Parathyroid adenoma (tissue), 2 donors: ENCODE measurements around the gene SCN1B.

Experiments used
- H2AFZ ChIP-seq: fragments of 300-600 bp; sonication (generic); one replicate; pipeline ENCODE4 v1.7.0; 2017; ENCODE audit warnings: antibody characterized with exemption, mild to moderate bottlenecking
- H3K27ac ChIP-seq: fragments of 300-600 bp; sonication (generic); one replicate; pipeline ENCODE4 v1.7.0; 2017
- H3K27me3 ChIP-seq: fragments of 300-600 bp; sonication (generic); one replicate; pipeline ENCODE4 v1.7.0; 2017; ENCODE audit warnings: low read length; ENCODE audit not compliant: control insufficient read depth, insufficient read depth
- H3K36me3 ChIP-seq: fragments of 300-600 bp; sonication (generic); one replicate; pipeline ENCODE4 v1.7.0; 2017; ENCODE audit warnings: low read length; ENCODE audit not compliant: control insufficient read depth, insufficient read depth
- H3K4me1 ChIP-seq: fragments of 300-600 bp; sonication (generic); one replicate; pipeline ENCODE4 v1.7.0; 2017; ENCODE audit warnings: control low read depth
- H3K4me2 ChIP-seq: fragments of 300-600 bp; sonication (generic); one replicate; pipeline ENCODE4 v1.7.0; 2017; ENCODE audit warnings: low read length
- H3K4me3 ChIP-seq: fragments of 300-600 bp; sonication (generic); one replicate; pipeline ENCODE4 v1.7.0; 2017; ENCODE audit warnings: low read depth, low read length
- H3K79me2 ChIP-seq: fragments of 300-600 bp; sonication (generic); one replicate; pipeline ENCODE4 v1.7.0; 2017; ENCODE audit warnings: control low read depth
- H3K9ac ChIP-seq: fragments of 300-600 bp; sonication (generic); one replicate; pipeline ENCODE4 v1.7.0; 2017; ENCODE audit warnings: mild to moderate bottlenecking
- H3K9me3 ChIP-seq: fragments of 300-600 bp; sonication (generic); one replicate; pipeline ENCODE4 v1.7.0; 2017; ENCODE audit warnings: low read length; ENCODE audit not compliant: control insufficient read depth
- CTCF ChIP-seq: fragments of 300-600 bp; sonication (generic); IDR thresholded peaks from one replicate; pipeline ENCODE4 v1.7.0; 2017; ENCODE audit warnings: antibody characterized with exemption, mild to moderate bottlenecking
- donor health status: primary hyperparathyroidism.

SCN1B gene

GRCh38 chr19:35077411-35078223 lies 47.3 kb downstream of the SCN1B start:
- H3K4me3 ChIP-seq = no peak overlapping the region
- no peaks in the 10 kb centered on the region for H3K36me3 ChIP-seq
- no peak overlapping the region for H3K9ac ChIP-seq
- H3K79me2 ChIP-seq = no peaks in the 10 kb centered on the region
- no peak overlapping the region for H3K27ac ChIP-seq
- no peaks in the 10 kb centered on the region for H3K9me3 ChIP-seq
- no peak overlapping the region for H2AFZ ChIP-seq
- H3K4me1 ChIP-seq = no peaks in the 10 kb centered on the region
- no peak for TF ChIP-seq CTCF
- H3K4me2 ChIP-seq = no peak overlapping the region
- no peaks in the 10 kb centered on the region for H3K27me3 ChIP-seq

DNA sequence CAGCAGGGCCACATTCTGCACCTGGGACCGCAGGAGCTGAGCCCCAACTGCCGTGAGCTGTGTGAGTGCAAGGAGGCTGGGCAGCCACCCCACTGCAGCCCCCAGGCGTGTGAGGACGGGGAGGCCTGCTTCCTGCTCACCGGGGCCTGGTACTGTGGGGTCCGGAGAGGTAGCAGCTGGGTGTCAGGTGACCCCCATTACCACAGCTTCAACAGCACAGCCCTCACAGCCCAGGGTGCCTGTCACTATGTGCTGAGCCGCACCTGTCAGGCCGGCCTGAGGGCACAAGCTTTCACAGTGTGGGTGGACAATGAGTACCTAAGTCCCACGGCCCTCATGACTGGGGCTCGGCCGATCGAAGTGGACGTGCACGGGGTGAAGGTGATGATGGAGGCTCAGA lies 49.6 kb downstream of the SCN1B start:
- H2AFZ ChIP-seq = no peak overlapping the region
- no peak for TF ChIP-seq CTCF
- no peaks in the 10 kb centered on the region for H3K27me3 ChIP-seq
- H3K4me1 ChIP-seq = no peaks in the 10 kb centered on the region
- H3K27ac ChIP-seq = no peak overlapping the region
- no peak overlapping the region for H3K4me2 ChIP-seq
- no peaks in the 10 kb centered on the region for H3K36me3 ChIP-seq
- no peaks in the 10 kb centered on the region for H3K9me3 ChIP-seq
- H3K4me3 ChIP-seq = no peak overlapping the region
- H3K9ac ChIP-seq = no peak overlapping the region
- H3K79me2 ChIP-seq = no peaks in the 10 kb centered on the region

DNA sequence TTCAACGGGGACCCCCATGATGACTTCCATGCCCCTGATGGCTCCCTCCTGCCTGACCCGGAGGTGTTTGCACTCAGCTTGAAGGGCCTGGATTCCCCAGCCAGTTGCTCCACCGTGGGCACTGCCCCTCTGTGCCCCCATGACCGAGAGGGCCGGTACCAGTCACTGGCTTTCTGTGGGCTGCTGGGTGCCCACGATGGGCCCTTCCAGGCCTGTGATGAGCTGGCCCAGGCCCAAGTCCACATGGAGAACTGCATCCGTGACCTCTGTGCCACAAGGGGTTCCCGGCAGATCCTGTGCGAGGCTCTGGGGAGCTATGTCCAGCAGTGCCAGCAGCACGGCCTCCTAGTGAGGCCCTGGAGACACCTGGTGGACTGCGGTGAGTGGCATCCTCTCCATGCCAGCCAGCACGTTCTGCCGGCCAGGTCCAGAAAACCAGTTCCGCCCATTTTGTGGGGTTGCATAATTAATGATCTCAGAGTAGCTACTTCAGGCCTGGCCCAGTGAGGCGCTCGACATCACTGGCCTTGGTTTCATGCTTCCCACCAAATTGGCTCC lies 50.4 kb downstream of the SCN1B start:
- H2AFZ ChIP-seq = no peak overlapping the region
- H3K4me2 ChIP-seq = no peak overlapping the region
- H3K27me3 ChIP-seq = no peaks in the 10 kb centered on the region
- H3K79me2 ChIP-seq = no peaks in the 10 kb centered on the region
- no peak overlapping the region for H3K27ac ChIP-seq
- H3K9ac ChIP-seq = no peak overlapping the region
- no peaks in the 10 kb centered on the region for H3K9me3 ChIP-seq
- no peaks in the 10 kb centered on the region for H3K4me1 ChIP-seq
- no peaks in the 10 kb centered on the region for H3K36me3 ChIP-seq
- no peak for TF ChIP-seq CTCF
- H3K4me3 ChIP-seq = no peak overlapping the region

DNA sequence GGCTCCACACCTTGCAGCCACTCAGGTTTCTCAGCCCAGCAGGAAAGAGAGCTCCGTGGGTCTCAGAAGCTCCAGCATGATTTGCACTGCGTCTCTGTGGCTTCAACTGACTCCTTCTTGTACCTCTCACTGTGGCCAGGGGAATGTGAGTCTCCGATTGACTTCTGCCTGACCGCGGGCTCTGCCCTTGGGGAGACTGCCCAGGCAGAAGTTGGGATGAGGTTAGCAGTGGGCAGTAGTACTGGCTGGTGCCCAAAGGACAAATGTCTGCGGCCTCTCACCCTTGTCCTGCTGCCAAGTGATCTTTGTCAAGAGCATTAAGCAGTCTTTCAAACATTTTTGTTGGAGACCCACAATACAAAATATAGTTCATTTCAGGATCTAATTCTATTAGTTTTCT lies 50.9 kb downstream of the SCN1B start:
- H3K4me1 ChIP-seq = no peaks in the 10 kb centered on the region
- H3K27me3 ChIP-seq = no peaks in the 10 kb centered on the region
- H2AFZ ChIP-seq = no peak overlapping the region
- TF ChIP-seq CTCF = no peak
- no peak overlapping the region for H3K4me2 ChIP-seq
- H3K4me3 ChIP-seq = no peak overlapping the region
- no peak overlapping the region for H3K27ac ChIP-seq
- H3K79me2 ChIP-seq = no peaks in the 10 kb centered on the region
- H3K9ac ChIP-seq = no peak overlapping the region
- no peaks in the 10 kb centered on the region for H3K36me3 ChIP-seq
- no peaks in the 10 kb centered on the region for H3K9me3 ChIP-seq
